Activated T-cell treated with anti-CD3 and anti-CD28 coated beads for 1 hour (primary cell): ENCODE data around the gene UMAD1.
"Not testable (repeated sequence)": the region's sequence is repeated elsewhere in the genome, so short reads cannot be mapped to it uniquely, and the experiment has no call there.

ENCODE experiments used
- DNase-seq: peaks from one replicate; pipeline ENCODE4 v3.0.0-alpha.2; 2020; ENCODE audit warnings: low read depth

The UMAD1 gene

DNA sequence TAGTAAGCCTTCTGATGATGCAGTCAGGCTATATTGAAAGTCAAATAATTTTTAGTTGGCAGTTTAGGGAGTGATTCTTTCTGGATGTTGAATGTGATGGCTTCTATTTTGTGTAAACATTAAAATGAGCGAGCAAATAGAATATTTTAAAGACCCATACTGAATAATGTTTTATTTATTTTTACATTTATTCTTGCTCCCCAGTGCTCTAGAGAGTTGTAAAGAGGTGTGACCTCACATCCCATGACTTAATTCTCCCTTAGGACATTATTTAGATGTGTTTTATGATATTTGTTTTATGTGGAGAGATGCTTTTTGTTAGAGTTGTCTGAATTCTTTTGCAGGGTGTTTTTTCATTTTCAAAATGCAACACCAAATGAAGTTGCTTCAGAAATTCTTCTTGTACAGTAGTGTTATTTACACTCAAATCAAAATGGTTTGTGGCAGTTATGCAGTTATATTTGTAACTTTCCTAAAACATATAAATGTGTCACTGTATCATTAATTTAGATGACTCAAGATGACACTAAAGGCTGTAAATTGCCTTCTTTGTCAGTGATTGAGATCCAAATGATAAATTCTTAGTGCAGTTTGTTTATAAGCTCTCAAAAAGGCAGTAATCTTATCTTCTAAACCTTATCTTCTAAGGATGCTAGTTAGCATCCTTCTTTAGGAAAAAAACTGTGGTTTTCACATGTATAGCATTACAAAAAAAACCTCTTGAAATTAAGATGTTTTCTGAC lies 12.4 kb downstream of the UMAD1 start:
- DNase-seq, result no peak

DNA sequence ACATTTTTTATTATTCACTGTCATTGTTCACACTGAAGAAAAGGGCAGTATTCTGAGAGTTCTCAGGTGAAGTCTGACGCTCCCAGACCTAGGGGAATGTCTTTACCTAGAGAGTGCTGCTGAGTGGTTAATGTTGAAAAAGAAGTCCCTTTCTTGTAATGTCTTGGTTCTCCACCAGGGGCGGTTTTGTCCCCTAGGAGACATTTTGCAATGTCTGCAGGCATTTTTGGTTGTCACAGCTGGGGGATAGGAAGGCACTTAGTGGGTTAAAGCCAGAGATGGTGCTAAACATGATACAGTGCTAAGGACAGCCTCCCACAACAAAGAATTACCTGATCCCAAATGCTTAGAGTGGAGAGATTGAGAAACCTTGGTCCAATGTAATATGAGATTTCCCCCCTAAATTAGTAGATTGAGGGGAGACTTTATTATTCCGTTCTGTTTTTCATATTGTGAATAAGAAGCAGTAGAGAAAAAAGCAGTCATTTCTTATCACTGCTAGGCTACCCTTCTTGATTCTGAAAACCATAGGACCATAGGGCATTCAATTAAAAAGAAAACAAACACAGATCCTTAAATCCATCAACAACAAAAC lies 13.1 kb downstream of the UMAD1 start:
- no peak for DNase-seq

DNA sequence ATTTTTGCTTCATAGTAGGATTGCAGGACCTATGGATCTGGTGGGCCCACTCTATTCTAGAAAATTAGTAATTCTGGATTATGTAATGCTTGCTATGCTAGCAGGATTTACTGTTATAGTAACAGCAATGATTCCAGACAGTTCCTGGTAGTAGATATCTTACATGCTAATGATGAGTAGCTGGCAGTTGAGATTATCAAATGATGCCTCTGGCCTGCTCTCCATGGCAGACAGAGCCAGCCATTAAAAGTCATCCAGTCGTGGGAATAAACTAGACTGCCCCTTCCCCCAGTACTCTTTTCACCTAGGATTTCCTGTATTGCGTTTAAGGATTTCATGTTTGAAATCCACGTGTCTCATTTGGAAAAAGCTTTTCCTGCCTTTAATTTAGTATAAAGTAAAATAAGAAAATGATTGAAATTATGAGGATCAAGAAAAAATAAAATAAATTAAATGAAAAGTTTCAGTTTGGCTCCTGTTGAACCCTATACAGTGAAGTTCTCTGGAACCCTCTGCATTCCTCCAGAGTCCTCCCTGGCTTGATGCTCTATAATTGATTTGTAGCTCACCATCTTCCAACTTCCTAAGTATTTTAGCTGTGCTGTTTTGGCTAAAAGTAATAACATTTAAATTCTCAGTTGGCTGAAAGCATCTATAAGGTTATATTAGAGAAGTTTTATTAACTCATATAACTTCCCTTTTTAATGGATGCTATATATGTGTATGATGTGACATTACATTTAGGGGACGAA lies 14.6 kb downstream of the UMAD1 start:
- DNase-seq, result no peak

DNA sequence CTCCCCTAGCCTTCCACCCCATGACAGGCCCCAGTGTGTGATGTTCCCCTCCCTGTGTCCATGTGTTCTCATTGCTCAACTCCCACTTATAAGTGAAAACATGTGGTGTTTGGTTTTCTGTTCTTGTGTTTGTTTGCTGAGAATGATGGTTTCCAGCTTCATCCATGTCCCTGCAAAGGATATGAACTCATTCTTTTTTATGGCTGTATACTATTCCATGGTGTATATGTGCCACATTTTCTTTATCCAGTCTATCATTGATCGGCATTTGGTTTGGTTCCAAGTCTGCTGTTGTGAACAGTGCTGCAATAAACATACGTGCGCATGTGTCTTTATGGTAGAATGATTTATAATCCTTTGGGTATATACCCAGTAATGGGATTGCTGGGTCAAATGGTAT lies 15.9 kb downstream of the UMAD1 start:
- not testable (repeated sequence) for DNase-seq

DNA sequence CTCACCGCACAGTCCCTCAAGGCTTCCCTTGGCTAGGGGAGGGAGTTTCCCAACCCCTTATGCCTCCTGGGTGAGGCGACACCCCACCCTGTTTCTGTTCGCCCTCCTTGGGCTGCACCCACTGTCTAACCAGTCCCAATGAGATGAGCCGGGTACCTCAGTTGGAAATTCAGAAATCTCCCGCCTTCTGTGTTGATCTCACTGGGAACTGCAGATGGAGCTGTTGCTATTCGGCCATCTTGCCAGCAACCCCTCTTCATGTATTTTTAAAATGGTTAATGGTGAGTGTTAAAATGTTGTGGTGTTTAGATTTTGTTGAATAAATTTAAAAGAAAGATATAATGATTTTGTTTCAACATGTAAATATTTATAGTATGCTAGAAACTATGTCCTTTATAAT lies 22.0 kb downstream of the UMAD1 start:
- no peak for DNase-seq

DNA sequence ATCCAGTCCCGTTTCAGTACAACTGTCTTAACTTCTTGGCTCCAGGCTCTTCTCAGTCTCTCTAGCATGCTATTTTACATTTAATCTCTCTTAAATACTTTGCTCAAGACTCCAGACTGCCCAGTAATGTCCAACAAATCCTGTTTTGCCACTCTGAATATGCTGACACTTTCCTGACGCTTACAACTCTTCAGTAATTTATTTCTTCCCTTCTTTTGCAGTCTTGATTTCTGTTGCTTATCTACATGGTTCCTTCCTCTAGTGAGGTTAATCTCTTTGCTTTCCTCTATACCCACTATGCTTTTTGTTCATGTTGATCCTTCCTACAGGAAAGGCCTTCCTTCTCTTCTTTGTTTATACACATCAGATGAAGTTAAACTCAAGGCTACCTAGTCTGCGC lies 23.7 kb downstream of the UMAD1 start:
- DNase-seq, result no peak

DNA sequence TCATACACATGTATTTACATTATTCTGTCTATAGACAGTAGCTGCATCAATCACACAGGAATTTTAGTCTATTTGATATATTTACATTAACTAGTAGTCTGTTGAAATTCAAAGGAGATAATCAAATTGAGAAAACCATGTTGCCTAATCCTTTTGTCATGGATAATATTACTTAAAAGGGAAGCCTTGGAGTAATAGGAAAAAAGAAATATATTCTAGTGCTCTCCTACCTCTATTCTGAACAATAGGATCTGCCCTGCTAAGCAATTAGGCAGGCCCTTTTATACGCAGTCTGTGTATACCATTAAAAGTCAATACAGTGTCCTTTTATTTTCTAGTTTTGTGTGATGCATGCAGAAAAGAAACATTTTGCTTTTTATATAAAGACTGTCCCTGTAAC lies 24.5 kb downstream of the UMAD1 start:
- DNase-seq, result no peak

DNA sequence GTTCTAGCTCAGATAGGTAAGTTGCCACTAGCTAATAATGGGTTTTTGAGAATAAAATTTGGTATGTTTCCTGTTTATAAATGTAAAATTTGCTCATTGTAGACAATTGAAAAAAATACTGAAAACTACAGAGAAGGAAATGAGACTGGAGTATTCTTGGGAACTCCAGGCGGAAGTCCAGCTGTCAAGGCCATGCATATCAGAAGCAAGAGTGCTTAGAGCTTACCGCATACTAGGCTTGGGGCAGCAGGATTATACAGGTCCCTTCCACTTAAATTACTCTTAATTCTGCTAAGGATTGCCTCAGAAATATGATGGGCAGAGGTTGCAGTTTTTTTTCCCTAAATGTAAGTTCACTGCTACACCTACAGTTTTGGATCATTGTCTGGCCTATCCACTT lies 26.6 kb downstream of the UMAD1 start:
- DNase-seq, result no peak

DNA sequence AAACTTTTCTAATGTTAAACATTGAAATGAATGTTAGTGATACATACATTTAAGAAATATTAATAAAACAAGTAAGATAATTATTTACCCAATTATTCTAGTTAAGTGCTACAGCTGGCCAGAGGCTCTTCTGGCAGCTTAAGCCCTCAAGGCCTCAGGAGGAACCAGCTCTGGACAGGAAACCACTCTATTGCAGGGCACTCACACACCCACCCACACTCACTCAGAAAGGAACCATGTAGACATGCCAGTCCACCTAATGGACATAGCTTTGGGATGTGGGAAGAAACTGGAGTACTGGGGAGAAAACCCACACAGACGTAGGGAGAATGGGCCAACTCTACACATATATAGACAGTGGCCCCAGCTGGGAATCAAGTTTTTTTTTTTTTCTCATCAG lies 28.2 kb downstream of the UMAD1 start:
- DNase-seq, result no peak

DNA sequence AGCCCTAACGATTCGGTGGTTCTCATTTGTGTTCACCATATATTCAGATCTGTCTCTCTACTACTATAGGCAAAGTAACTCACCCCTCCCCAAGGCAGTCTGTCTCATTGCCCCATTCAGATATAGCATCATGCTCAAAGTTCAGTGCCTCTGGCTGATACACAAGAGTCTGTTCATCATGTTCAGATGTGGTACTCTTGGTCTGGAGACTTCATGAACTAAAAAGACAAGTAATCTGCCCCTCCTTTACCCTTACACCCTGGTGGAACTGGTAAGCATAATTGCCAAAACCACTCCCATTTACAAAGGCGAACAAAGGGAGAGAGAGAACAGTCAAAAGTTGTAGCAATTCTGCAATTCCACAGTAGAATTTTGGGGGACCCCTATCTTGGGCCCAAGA lies 29.9 kb downstream of the UMAD1 start:
- DNase-seq, result no peak

DNA sequence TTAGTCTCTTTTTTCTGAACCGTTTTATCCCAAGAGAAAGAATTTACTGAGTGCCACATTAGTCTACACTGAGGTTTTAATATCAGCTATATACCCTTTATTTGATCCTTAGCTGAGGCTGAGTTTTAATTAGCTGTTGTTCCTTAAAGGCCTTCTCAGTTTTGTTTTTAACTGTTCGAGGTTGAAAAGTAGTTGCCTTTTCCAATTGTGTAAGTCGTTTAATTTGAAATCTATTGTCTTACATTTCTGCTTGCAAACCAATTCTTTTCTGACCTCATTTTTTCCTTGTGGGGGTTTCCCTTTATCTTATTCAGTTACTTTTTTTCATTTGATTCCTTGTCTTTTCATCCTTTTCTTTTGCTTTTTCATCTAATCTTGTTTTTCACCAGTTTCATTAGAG lies 30.8 kb downstream of the UMAD1 start:
- no peak for DNase-seq

DNA sequence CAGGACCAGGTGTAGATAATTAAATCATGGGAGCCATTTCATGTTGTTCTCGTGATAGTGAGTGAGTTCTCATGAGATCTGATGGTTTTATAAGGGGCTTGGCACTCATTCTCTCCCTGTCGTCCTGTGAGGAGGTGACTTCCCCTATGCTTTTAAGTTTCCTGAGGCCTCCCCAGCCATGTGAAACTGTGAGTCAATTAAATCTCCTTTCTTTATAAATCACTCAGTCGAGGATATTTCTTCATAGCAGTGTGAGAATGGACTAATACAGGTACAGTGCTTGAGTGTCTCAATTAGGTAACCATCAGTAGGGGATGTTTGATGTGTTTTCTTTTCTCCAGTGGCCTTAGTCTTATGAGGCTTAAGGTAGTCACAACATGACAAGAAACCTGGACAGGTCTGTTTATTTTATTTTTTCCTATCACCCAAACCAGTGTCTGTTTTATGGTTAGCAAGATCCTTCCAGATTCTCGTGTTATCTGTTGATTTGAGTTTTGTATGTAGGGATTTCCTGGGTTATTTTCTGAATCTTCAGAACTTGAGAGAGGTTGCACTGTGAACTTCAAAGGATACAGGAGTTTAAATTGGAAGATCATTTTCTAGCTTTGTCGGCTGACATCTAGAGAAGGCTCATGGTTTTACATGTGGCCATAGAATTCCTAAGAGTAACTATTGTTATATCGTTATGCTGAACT lies 32.1 kb downstream of the UMAD1 start:
- no peak for DNase-seq

DNA sequence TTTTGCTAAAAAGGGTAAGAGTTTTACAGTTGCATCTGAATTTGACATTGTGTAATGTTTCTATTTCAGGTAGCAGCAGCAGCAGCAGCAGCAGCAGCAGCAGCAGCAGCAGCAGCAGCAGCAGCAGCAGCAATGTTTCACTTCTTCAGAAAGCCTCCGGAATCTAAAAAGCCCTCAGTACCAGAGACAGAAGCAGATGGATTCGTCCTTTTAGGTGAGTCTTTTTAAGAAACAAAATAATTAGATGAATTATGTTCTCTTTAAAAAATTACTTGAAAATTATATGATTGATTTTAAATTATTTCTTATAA lies 32.6 kb downstream of the UMAD1 start:
- DNase-seq, result no peak

DNA sequence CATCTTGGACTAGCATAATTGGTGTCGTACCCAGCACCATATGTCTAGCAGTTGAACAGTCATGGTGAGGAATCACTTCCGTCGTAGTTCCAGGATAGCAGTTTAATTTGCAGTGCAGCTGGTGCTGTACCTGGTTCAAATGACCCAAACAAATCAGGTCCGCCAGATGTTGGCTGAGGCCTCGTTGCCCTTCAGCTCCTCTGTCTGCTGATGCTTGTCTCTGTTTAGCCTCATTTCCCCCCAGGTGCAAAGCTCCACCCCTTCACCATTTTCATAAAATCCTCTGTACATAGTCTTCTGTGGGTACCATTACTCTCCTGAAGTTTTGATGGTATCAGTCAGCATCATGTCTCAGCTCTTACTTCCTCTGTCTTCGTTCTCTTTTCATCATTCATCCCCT lies 35.1 kb downstream of the UMAD1 start:
- DNase-seq, result no peak

DNA sequence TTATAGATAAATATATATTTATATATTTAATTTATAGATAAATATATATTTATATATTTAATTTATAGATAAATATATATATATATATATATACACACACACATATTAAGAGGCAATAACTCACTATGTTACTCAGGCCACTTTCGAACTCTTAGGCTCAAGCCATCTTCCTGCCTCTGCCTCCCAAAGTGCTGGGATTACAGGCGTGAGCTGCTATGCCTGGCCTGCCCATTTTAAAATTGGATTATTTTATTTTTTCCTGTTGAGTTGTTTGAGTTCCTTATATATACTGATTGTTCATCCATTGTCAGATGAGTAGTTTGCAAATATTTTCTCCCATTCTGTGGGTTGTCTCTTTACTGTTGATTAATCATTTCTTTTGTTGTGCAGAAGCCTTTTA lies 39.1 kb downstream of the UMAD1 start:
- DNase-seq, result not testable (repeated sequence)

DNA sequence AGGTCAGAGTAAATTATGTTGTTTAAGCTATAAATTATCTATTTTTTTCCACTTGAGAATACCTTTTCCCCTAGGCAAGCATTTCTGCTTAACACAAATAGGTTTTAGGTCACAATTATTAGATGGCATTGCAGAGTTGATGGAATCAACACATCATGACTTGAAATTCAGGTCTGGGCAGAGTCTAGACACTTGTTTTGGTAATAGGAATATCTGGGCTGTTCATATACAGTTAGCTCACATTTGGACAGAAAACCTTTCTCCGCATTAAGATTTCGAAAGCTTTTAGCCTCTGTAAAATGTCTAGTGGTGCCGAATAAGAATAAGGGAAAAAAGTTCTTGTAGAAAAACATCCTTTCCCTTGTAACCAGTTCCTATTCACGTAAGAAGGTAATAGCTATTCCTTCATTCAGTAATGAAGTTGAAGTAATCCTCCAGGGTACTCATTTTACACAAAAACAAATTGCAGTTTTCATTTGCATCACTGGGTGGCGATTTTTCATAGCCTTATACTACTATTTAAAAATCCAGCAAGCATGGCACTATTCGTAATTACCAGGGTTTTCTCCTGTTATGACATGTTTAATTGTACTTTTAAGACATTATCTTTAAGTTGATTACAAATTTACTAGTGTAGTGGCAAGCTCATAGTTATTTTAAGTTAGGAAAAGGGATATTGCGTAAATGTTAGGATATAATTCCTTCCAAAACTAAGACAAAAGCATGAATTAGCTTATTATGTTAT lies 40.8 kb downstream of the UMAD1 start:
- peak; percentile 8 for DNase-seq

DNA sequence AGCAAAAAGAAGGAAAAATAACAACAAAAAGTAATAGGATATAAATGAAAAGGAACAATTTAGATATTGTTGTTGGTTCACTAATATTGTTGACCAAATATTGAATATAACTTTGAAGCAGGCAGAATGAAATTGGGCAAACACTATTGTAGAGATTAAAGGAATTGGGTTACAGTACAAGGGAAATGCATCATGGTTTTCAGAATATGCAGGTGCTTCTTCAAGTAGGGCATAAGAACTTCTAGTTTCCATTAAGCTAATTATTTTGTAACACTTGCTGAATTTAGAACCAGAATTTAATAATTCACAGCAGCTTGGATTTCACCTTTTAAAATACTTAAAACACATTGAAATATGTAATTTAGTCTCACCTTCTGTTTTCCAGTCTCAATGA lies 41.4 kb downstream of the UMAD1 start:
- no peak for DNase-seq

DNA sequence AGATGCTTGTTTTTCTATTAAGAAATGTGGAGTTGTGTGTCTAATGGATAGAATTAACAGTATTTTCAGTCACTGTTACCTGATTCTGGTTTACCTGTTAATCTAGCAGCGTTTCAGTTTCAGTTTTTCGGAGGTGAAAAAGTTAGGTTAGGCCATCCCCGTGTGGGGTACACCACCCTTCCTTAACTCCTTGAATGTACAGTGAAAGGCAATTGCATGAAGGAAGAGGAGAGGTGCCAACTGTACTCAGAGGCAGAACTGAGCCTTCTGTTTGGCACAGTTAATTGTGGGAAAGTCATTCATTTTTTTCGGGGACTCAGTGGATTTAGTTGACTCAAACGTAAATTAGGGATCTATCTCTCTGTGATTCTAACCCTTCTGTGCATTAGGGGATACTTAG lies 42.3 kb downstream of the UMAD1 start:
- DNase-seq, result no peak

DNA sequence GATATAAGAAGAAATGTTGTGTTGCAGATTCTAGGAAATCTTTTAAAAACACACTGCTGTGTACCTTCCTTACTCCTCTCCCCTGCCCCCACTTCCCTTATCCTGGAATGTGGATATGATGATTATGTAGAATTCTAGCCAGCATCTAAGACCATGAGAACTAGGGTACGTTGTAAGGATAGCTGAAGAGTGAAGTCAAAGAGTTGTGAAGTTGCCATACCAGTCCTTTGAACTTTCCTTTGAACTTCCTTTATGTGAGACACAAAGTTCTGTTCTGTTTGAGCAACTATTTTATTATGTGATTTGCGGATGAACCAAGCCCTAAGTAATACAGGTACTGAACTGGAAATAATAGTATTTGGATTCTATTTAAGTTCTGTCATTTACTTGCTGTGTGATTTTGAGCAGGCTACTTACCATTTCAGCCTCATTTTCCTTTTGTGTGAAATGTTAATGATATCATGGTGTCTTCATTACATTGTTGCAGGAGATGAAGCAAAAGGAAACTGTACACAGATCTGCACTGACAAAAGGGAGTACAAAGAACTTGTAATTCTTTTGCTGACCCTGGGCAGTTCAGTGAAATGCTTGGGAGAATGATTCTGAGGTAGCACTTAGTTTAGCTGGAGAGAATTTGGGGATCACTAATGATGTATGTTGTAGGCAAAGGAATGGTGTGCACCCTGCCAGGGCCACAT lies 46.4 kb downstream of the UMAD1 start:
- no peak for DNase-seq

DNA sequence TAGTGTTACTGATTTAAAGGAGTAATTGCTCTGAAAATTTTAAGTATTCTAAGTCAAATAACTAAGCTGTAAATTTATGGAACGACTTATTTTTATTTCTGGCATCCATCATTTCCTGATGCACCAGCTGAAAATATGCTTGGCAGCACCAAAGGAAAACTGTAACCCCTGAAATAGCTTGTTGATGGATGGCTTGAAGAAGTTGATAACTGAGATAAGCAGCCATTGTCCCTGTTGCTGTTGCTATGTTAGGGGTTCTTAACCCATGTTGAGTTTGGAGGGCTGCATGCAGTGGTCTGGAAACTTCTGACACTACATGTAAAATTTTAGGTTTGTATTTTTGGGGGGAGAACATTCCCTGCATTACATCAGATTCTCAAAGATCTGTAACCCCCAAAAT lies 47.2 kb downstream of the UMAD1 start:
- no peak for DNase-seq

DNA sequence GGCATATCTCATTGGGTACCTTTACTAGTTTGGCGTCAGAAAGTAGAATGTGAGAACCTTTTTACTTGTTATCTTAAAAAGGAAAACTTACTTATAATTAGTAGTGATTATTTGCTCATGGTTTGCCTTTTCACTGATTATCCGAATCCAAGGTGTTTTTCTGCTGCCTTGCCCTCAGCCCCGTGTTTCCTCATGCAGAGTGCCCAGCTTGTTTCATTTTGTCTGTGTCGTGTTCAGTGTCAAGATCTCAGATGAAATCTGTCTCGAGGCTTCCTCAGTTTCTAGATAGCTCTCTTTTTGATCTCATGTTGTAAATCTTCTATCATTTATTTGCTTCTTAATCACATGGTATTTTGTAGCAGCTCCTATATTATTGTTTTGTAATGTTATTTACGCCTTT lies 47.8 kb downstream of the UMAD1 start:
- no peak for DNase-seq

DNA sequence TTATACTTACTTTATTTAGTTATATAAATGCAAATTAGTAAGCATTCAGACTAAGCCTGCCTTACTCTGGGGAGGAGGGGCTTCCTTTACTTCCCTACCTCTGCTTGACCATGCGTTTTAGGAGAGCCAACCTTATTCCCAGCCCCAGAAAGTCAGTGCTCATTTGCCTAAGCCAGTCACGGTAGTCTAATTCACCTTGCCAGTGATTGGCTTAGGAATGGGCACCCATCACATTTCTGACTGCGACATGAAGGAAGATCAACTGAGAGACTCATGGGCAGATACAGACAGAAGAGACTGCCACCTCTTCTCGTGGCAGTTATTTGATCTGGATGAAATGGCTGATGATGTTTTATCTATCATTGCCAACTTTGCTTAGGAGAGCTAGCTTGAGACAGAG lies 48.4 kb downstream of the UMAD1 start:
- no peak for DNase-seq
